NCI-H460 (cell line): ENCODE measurements around the gene EEIG2. TPM values are rescaled to one million over a fixed set of nuclear protein-coding genes. Genes with fewer than 3 reads are reported as not detected.

Source experiments
- total RNA-seq: library from RNA; depleted of rRNA; stranded (reverse); fragments of >200 nt; shearing (Covaris generic); gene quantifications from 2 replicates; pipeline ENCODE4 v1.2.3, GENCODE V29; 2014; rRNA removed

Gene EEIG2
- total RNA-seq, 1 experiment from 2014 or later = 22.9 TPM

Other genes with a start within 250 kb of the EEIG2 start
- gene NBPF6, start 109.8 kb upstream of the EEIG2 start, total RNA-seq = not detected in 2 replicates
- 2.5 and 2.6 TPM in 2 replicates for gene HENMT1, start 101.0 kb downstream of the EEIG2 start, total RNA-seq
- gene PRPF38B, start 132.2 kb downstream of the EEIG2 start, total RNA-seq = 17.0 and 23.7 TPM in 2 replicates
- not detected in 2 replicates for gene FNDC7, start 152.8 kb downstream of the EEIG2 start, total RNA-seq
- gene STXBP3, start 186.6 kb downstream of the EEIG2 start, total RNA-seq = 52.1 and 52.2 TPM in 2 replicates